T47D (cell line): Measurements from ENCODE around the gene TEX28.
"Not testable (repeated sequence)": the region's sequence is repeated elsewhere in the genome, so short reads cannot be mapped to it uniquely, and the experiment has no call there.

ENCODE experiments used
- DNase-seq, 2 experiments: peaks; one replicate each; pipeline versions ENCODE4 v3.0.0 to v3.0.0-alpha.2; 2011 to 2012; ENCODE audit warnings: low read depth in 1 of 2, low spot score in 1 of 2
- JUND ChIP-seq: IDR thresholded peaks from 2 replicates; pipeline ENCODE4 v1.6.1; 2012; ENCODE audit warnings: low read depth
- in situ Hi-C: cut with HindIII; loops from 2 replicates; pipeline ENCODE4 v1.10.0; 2016; ENCODE audit warnings: low sequenced_read_pairs, low pct_unique_long_range_greater_than_20kb

TEX28 gene

GRCh38 chrX:154307202-154307601, 12.3 kb upstream of the TEX28 start:
- DNase-seq, result no peak
- TF ChIP-seq JUND, result no peak
- in situ Hi-C loops, result no loop called here

GRCh38 chrX:154305541-154306205, 10.7 kb upstream of the TEX28 start:
- no peak for DNase-seq
- no peak for TF ChIP-seq JUND
- in situ Hi-C loops, result no loop called here

GRCh38 chrX:154304846-154305245, 9.9 kb upstream of the TEX28 start:
- no peak for TF ChIP-seq JUND
- DNase-seq, result no peak
- in situ Hi-C loops, result no loop called here

- in situ Hi-C loops, result no loop called here
- no peak for DNase-seq
- no peak for TF ChIP-seq JUND
Measured at GRCh38 chrX:154303476-154303875, 8.6 kb upstream of the TEX28 start.

- in situ Hi-C loops, DNase-seq: not testable (repeated sequence)
Measured at GRCh38 chrX:154302998-154303397, 8.1 kb upstream of the TEX28 start.

GRCh38 chrX:154300816-154301215, 5.9 kb upstream of the TEX28 start:
- no peak for TF ChIP-seq JUND
- in situ Hi-C loops, result no loop called here
- no peak for DNase-seq

- in situ Hi-C loops, result no loop called here
- no peak for DNase-seq
- TF ChIP-seq JUND, result no peak
Measured at GRCh38 chrX:154298312-154298711, 3.4 kb upstream of the TEX28 start.

GRCh38 chrX:154296731-154297130, 1.8 kb upstream of the TEX28 start:
- in situ Hi-C loops, result no loop called here
- no peak for DNase-seq
- no peak for TF ChIP-seq JUND

GRCh38 chrX:154295664-154296310, 863 bp upstream of the TEX28 start, which contains the start of gene TKTL1:
TSS of gene TKTL1 (plus strand) at chrX:154295795. CDS start at chrX:154295860, 65 bp downstream.
- DNase-seq, result no peak
- in situ Hi-C loops, result no loop called here

GRCh38 chrX:154286406-154286805, 8.5 kb downstream of the TEX28 start:
- in situ Hi-C loops, result not testable (repeated sequence)

More at GRCh38 chrX:154295664-154296310, 863 bp upstream of the TEX28 start, which contains the start of gene TKTL1:
- no peak for TF ChIP-seq JUND

GRCh38 chrX:154284489-154285338, 10.2 kb downstream of the TEX28 start:
- in situ Hi-C loops, DNase-seq: not testable (repeated sequence)

More at GRCh38 chrX:154286406-154286805, 8.5 kb downstream of the TEX28 start:
- DNase-seq, result not testable (repeated sequence)

GRCh38 chrX:154269245-154269644, 25.7 kb downstream of the TEX28 start:
- DNase-seq, in situ Hi-C loops: not testable (repeated sequence)

- DNase-seq, in situ Hi-C loops: not testable (repeated sequence)
Measured at GRCh38 chrX:154263072-154263471, 31.9 kb downstream of the TEX28 start.

GRCh38 chrX:154258711-154259110, 36.2 kb downstream of the TEX28 start:
- in situ Hi-C loops, DNase-seq: not testable (repeated sequence)

- in situ Hi-C loops, DNase-seq: not testable (repeated sequence)
Measured at GRCh38 chrX:154257282-154257681, 37.6 kb downstream of the TEX28 start, which contains the start of gene OPN1MW3. TSS of gene OPN1MW3 (plus strand) at chrX:154257582. CDS start at chrX:154257620, 38 bp downstream.

- in situ Hi-C loops, DNase-seq: not testable (repeated sequence)
Measured at GRCh38 chrX:154248076-154248475, 46.8 kb downstream of the TEX28 start.

- DNase-seq, in situ Hi-C loops: not testable (repeated sequence)
Measured at GRCh38 chrX:154247377-154248045, 47.4 kb downstream of the TEX28 start.
